Activated naive CD8-positive, alpha-beta T cell (primary cell): Measurements from ENCODE around the gene ERMARD.
A peak's percentile ranks its signal among the peaks of the same experiment; 100 is the strongest.

Source experiments
- H3K27ac Mint-ChIP-seq: one replicate; pipeline ENCODE4 v1.8.0; 2021; ENCODE audit warnings: mixed read lengths
- H3K27me3 Mint-ChIP-seq: one replicate; pipeline ENCODE4 v1.8.0; 2021; ENCODE audit warnings: mixed read lengths
- H3K36me3 Mint-ChIP-seq: one replicate; pipeline ENCODE4 v1.8.0; 2021; ENCODE audit warnings: mixed read lengths
- H3K4me1 Mint-ChIP-seq: one replicate; pipeline ENCODE4 v1.8.0; 2021; ENCODE audit warnings: low read depth, mixed read lengths
- H3K4me3 Mint-ChIP-seq: one replicate; pipeline ENCODE4 v1.8.0; 2021; ENCODE audit warnings: mild to moderate bottlenecking, mixed read lengths
- H3K9me3 Mint-ChIP-seq: one replicate; pipeline ENCODE4 v1.8.0; 2021; ENCODE audit warnings: low read depth, mixed read lengths

Gene ERMARD

DNA sequence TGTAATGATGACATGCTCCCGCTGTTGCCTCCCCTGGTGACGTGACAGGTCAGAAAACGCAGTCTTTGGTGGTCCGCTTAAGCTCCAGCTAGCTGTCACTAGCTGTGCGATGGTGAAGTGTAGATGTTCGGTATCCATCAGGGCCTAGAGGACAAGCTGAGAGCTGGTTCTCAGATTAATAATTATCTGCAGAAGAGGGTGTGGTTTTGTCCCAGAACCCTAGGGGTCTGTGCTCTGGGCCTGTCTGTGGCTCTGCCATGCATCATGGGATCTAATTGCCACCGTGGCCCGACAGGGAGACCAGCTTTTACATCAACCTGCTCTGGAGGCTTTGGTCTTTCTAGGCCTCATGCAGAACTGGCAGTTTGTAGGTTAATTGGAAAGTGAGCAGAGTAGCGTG lies 34.1 kb downstream of the ERMARD start:
- Mint-ChIP-seq H3K4me1 (peaks cover 8% of the 10 kb centered on the region), H3K4me3 (no peak overlapping the region), H3K27ac (no peak overlapping the region), H3K36me3 (peaks cover 15% of the 10 kb centered on the region), H3K27me3 (peaks cover 2% of the 10 kb centered on the region), H3K9me3 (no peaks in the 10 kb centered on the region)

DNA sequence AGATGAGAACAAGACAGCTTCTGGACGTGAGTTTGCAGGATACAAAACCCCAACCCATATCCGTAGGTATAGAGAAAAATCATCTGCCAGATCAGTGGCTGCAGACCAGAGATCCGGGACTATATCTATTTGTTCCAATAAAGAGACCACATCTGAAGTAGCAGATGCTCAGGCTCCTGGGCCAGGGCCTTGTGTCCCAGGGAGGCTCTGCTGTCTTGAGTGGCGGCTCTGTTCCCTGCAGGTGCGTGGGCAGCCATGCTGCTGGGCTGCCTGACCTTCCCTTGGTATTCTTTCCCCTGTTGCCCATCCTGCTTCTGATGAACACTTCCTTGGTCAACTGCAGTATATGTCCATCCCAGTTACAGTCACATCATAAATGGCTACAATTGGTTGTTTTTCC lies 34.9 kb downstream of the ERMARD start:
- no peaks in the 10 kb centered on the region for H3K9me3 Mint-ChIP-seq
- peaks cover 11% of the 10 kb centered on the region for H3K36me3 Mint-ChIP-seq
- no peak overlapping the region for H3K27ac Mint-ChIP-seq

DNA sequence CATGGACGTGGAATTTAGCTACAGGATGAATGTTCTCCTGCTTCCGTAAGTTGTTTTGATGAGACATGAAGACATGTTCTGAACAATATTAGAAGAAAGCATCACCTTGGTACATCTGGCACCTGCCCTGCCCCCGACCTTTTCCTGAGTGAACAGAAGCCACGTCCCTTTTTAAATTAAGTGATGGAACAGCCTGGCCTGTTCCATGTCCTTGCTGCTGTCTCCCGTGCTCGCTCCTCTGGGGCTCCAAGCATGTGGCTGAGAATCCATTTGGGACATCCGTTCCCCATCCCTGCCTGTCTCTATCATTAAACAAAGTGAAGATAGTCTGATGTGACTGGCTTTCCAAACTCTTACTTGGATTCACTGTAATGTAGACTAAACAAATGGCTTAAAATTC lies 36.4 kb downstream of the ERMARD start:
- Mint-ChIP-seq H3K4me1 (peaks cover 11% of the 10 kb centered on the region), H3K4me3 (no peak overlapping the region), H3K27me3 (peaks cover 15% of the 10 kb centered on the region), H3K36me3 (peaks cover 10% of the 10 kb centered on the region), H3K27ac (no peak overlapping the region), H3K9me3 (no peaks in the 10 kb centered on the region)

More for the DNA sequence above, 34.9 kb downstream of the ERMARD start:
- Mint-ChIP-seq H3K4me3 (no peak overlapping the region), H3K4me1 (peaks cover 11% of the 10 kb centered on the region), H3K27me3 (peaks cover 8% of the 10 kb centered on the region)

DNA sequence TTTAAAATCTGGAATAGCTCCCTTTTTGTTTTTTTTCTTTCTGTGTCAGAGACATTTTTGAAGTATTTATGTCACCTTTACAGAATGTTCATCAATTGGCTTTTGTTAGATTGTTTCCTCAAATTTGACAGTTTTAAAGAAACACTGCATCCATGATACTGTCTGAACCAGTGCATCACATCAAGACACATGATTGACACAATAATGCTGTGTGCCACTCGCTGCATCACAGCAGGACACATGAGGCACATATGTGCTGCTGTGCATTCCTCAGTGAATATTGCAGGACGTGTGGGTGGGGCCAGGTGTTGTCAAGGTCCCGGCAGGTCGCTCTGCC lies 37.4 kb downstream of the ERMARD start:
- peak overlapping the region; percentile 59 for H3K4me3 Mint-ChIP-seq
- H3K9me3 Mint-ChIP-seq, result no peaks in the 10 kb centered on the region
- peaks cover 22% of the 10 kb centered on the region for H3K27me3 Mint-ChIP-seq
- H3K27ac Mint-ChIP-seq, result no peak overlapping the region
- peaks cover 11% of the 10 kb centered on the region for H3K4me1 Mint-ChIP-seq
- H3K36me3 Mint-ChIP-seq, result peaks cover 6% of the 10 kb centered on the region

DNA sequence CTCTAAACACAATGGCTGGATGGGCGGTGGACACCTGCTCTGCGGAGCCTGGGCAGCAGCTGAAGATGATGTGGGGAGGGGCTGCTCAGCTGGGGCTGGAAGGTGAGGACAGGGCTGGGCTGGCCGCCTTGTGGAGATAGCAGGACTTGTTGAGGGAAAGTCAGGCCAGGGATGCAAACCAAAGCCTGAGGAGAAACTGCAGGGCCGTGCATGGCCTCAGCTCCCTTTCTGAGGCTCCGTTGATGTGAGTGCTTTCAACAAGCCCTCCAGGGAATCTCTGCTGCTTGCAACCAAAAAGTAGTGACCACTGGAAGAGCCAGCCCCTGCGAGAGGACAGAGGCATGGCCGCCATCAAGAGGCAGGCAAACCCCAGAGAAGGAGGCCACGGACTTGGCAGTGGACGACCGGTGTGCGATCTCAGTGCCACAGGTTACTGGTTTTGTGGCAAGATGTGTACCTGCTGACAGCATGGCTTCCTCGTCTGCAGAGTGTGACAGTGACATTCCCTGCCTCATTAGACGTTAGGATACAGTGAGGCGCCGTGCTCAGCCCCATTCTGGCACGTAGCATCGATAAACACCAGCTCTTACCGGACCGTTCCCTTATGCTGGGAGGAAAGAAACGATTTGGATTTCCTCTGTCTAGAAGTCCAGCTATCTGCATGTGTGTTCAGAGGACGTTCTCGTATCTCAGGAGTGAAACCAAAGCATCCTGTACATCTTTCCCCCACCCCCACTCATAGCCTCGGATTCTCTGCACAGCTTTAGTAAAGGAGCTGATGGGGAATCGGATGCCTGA lies 37.9 kb downstream of the ERMARD start:
- peaks cover 2% of the 10 kb centered on the region for H3K36me3 Mint-ChIP-seq
- no peaks in the 10 kb centered on the region for H3K9me3 Mint-ChIP-seq
- H3K4me3 Mint-ChIP-seq, result peak overlapping the region; percentile 87
- H3K27me3 Mint-ChIP-seq, result peaks cover 23% of the 10 kb centered on the region
- H3K4me1 Mint-ChIP-seq, result peaks cover 11% of the 10 kb centered on the region
- no peak overlapping the region for H3K27ac Mint-ChIP-seq

DNA sequence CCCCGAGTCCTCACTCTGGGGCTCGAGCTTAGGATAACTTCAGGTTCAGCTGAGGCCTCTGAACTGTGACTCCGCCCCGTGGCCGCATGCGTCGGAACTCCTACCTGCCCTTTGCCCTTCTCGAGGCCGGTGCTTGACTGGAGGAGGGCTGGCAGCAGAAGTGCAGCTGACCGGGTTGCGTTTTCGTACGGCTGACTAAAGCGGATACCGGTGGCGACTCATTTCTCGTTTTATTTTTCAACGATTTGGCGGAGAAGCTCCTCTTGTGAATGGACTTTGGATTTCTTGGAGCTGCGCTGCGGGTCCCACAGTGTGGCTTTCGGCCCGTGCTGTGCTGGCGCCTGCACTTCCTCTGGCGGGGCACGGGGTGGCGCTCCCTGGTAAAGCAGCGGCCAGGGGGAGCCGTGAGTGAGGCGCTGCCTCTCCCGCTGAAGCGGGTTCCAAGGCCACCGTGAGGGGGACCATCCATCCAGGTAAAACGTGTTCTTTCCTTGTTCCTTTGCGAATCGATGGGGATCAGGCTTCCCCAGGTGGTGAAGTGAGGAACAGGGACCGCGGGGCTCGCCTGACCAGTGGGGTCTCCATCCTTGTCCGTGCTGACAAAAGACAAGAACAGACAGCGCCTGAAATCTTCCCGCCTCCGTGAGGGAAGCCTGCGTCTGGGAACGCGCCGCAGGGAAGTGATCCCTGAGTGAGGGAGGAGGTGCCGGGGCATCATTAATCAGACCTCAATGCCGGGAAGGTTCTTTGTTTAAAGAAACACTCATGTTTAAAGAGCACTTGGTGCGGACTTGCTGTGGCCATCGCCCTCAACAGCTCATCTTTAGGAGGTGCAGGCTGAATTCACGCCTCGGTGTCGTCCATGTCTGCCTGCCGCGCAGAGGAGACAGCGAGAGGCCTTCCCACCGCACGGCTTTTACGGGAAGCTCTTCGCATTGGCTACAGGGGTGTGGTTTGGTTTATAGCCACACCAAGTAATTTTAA lies 38.8 kb downstream of the ERMARD start:
- Mint-ChIP-seq H3K27me3 (peaks cover 23% of the 10 kb centered on the region), H3K4me3 (peak overlapping the region; percentile 87), H3K27ac (no peak overlapping the region), H3K36me3 (peaks cover 2% of the 10 kb centered on the region), H3K9me3 (no peaks in the 10 kb centered on the region), H3K4me1 (peaks cover 11% of the 10 kb centered on the region)

DNA sequence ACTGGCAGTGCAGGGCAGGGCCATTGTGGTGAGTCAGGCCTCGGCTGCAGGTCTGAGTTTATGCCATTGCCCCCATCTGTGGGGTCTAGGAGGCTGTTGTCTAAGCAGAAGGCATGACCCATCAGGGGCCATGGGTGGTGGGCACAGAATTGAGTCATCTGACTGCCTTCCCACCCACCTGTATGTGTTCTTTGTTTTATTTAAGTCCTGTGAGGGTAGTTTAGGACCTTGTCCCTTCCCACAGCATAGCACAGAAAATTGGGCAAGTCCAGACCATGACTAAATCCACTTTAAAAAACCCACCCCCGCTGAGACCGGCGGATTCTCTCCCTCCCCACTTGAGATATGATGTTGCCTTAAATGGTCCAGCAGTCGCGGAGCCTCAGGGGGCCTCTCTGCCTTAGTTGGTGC lies 40.3 kb downstream of the ERMARD start:
- Mint-ChIP-seq H3K27me3 (peaks cover 25% of the 10 kb centered on the region), H3K4me3 (no peak overlapping the region), H3K9me3 (no peaks in the 10 kb centered on the region), H3K27ac (no peak overlapping the region), H3K36me3 (peaks cover 2% of the 10 kb centered on the region), H3K4me1 (peaks cover 11% of the 10 kb centered on the region)

DNA sequence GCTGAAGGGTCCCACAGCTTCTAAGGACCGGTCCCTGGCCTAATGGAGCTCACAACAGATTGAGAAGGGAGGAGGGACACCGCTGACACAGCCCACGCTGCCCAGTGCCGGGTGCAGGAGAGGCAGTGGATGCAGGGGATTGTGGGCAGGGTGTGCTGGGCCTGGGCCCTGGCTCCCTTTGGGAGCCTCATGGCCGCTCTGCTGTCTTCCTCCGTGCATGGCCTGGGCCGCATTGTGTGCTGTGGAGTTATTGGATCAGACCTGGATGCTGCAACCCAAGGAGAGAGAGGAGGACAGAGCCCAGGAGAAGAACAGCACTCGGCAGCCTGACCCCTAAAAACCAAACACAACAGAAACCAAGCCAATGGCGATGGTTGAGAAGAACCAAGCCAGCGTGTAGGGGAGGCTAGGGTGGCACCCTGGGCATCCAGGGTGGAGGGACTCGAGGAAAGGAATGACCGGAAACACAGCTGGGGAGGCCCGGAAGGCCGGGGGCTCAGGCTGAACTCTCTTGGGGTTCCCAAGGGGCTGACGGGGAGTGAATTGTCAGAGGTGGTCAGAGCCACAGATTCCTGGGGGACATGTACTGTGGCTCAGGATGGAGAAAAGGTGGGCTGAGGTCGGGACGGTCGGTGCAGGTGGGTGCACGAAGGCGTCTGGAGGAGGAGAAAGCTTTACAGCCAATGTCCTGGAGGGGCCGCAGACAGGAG lies 41.0 kb downstream of the ERMARD start:
- Mint-ChIP-seq H3K9me3 (no peaks in the 10 kb centered on the region), H3K36me3 (peaks cover 2% of the 10 kb centered on the region), H3K27me3 (peaks cover 26% of the 10 kb centered on the region), H3K4me3 (no peak overlapping the region), H3K4me1 (peaks cover 11% of the 10 kb centered on the region), H3K27ac (no peak overlapping the region)

DNA sequence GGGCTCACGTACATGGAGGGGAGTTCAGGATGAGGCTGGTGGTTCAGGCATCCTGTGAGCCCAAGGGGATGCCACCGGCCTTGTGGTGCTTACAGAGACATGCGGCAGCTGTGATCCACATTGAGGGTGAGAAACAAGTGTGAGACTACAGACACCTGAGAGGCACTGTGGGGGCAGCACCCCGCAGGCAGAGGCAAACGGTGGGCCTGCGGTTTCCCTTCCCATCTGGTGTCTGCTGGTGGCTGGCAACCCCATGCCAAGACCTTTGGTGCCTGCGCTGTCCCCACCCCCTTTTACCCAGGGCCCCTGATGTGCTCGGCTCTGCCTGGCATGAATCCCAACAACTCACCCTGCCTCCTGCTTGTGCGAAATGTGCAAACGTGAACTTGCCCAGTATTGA lies 42.0 kb downstream of the ERMARD start:
- H3K27ac Mint-ChIP-seq, result no peak overlapping the region
- no peaks in the 10 kb centered on the region for H3K9me3 Mint-ChIP-seq
- peaks cover 11% of the 10 kb centered on the region for H3K4me1 Mint-ChIP-seq
- H3K36me3 Mint-ChIP-seq, result peaks cover 2% of the 10 kb centered on the region
- peaks cover 31% of the 10 kb centered on the region for H3K27me3 Mint-ChIP-seq
- H3K4me3 Mint-ChIP-seq, result no peak overlapping the region

DNA sequence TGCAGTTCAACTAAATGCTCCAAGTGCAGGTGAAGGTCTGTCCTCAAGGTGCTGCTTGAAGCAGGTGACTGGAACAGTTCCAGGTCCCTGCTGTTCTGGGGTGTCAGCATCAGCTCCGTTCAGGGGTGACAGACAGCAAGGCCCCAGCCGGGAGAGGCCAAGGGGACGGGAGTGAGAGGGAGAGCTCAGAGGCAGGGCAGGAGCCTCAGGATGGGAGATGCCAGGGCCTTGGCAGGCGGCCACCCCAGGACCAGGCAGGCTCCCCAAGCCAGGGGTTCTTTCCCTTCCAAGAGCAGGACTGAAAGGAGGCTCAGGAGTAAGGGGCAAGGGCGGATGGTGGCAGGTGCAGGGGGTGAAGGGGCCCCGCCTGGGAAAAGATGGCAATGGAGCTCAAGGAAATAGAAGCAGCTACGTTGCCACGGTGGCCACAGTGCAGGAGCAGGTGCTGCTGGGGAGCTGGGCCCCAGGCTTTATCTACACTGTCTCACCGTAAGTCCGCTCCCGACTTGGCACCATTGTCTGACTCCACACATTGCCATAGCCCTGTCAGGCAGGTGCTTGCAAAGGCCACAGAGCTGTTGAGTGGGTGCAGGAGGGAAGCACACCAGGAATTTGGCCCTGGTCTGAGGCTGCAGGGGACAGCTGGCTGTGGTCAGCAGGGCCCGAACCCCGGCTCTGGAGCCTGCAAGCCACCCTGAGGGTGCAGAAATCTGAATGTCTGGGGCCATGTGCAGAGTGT lies 43.1 kb downstream of the ERMARD start:
- Mint-ChIP-seq H3K4me3 (no peak overlapping the region), H3K4me1 (peaks cover 11% of the 10 kb centered on the region), H3K9me3 (no peaks in the 10 kb centered on the region), H3K27me3 (peaks cover 35% of the 10 kb centered on the region), H3K36me3 (peaks cover 2% of the 10 kb centered on the region), H3K27ac (no peak overlapping the region)

DNA sequence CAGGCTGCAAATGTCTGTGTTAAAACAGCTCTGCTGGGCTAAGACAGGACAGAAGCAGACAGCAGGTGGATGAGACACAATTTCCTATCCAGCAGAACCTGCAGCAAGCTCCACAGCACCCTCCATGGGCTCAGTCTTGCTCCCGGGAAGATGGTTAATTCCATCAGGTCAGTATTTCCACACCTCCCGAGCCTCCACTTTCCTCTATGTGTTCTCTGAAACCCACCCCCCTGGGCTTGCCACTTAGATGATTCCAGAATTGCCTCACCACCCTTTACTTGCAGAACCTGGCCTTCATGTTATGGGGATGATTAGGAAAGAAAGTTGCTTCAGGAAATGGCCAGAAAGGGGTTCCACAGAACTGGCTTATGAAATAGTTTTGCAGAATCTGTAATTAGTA lies 43.8 kb downstream of the ERMARD start:
- peak overlapping the region; percentile 36 for H3K27ac Mint-ChIP-seq
- H3K9me3 Mint-ChIP-seq, result no peaks in the 10 kb centered on the region
- H3K36me3 Mint-ChIP-seq, result peaks cover 2% of the 10 kb centered on the region
- peaks cover 35% of the 10 kb centered on the region for H3K27me3 Mint-ChIP-seq
- H3K4me3 Mint-ChIP-seq, result no peak overlapping the region
- H3K4me1 Mint-ChIP-seq, result peaks cover 6% of the 10 kb centered on the region

DNA sequence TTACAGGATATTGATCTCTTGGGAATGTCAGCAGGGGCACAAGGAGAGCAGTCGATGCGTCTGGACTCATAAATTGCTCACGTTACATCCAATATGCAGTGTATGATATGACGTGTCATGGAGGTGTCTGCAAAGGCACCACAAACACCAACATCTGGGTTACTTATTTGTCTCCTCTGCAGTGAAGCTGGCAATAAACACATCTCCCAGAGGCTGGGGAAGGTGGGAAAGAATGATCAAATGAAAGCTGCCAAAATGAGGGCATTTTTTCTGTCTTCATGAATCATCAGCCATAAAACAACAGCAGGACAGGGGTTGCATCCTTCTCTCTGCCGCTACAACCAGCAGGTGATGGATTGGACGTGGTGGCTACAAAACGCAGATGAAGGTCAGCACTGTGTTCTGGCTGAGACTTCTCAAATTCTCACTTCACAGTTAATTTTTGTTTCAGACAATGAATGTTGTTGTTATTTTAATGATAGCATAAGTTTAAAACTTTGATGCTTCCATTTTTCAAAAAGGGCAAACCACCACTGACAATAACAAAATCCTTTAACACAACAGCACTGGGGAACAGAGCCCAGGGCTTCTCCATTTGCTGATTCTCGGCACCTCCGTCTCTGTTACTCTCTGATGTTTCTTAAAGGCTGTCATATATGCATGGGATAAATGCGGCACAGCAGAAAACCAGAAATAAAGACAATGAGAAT lies 47.5 kb downstream of the ERMARD start:
- Mint-ChIP-seq H3K4me1 (peaks cover 12% of the 10 kb centered on the region), H3K27ac (no peak overlapping the region), H3K4me3 (no peak overlapping the region), H3K9me3 (no peaks in the 10 kb centered on the region), H3K36me3 (no peaks in the 10 kb centered on the region), H3K27me3 (peaks cover 19% of the 10 kb centered on the region)

DNA sequence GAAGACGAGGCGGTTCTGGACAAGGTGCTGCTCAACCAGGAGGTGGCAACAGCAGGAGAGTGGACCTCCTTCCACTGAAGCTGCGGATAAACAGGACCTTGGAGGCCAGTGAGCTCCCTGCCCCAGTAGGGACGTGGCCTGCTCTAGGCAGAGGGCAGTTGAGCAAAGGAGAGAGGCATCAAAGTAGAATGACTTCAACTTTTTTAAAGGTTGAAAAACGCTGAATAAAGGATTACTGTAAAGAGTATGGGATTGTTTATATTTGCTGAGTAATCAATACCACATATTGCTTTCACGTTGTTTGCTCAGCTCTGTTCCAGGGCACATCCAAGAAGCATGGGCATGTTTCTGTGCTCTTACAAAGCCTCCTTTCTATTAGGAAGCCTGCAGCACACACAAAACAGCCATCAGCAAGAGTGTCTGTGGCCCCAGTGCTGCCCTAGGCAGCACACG lies 48.1 kb downstream of the ERMARD start:
- Mint-ChIP-seq H3K9me3 (no peaks in the 10 kb centered on the region), H3K36me3 (no peaks in the 10 kb centered on the region), H3K27ac (no peak overlapping the region), H3K4me3 (no peak overlapping the region), H3K27me3 (peaks cover 25% of the 10 kb centered on the region), H3K4me1 (peaks cover 18% of the 10 kb centered on the region)
